GM12878 (cell line): Measurements from ENCODE around the gene KLHL24. TPM values are rescaled to one million over a fixed set of nuclear protein-coding genes. Genes with fewer than 3 reads are reported as not detected.

ENCODE experiments used
- ATAC-seq: fragments of 200-7000 bp; cut with Tn5 transposase; 3 replicates; pipeline ENCODE4 v1.9.1; 2020; ENCODE audit warnings: mild to moderate bottlenecking, moderate library complexity
- BruUV-seq: library from RNA; stranded (reverse); fragments of 400-500 nt; replicated peaks from 2 replicates; lab custom pipeline; 2021; lab: Mats Ljungman, UMichigan
- CTCF ChIA-PET: fragments of 300-600 bp; sonication (Branson Sonifier 250); formaldehyde crosslinking; extraction: SDS; loops from one replicate; lab custom pipeline; 2021; ENCODE audit warnings: inconsistent platforms; lab: Yijun Ruan, JAX
- POLR2A ChIA-PET: fragments of 350-600 bp; formaldehyde crosslinking; extraction: SDS; loops from one replicate; lab custom pipeline; 2021; ENCODE audit warnings: inconsistent platforms; lab: Charles Lee
- RAD21 ChIA-PET: fragments of 300-600 bp; sonication (Branson Sonifier 250); formaldehyde crosslinking; loops from one replicate; lab custom pipeline; 2023; ENCODE audit warnings: antibody characterized with exemption; ENCODE audit not compliant: unreplicated experiment; lab: Charles Lee
- SMC1A ChIA-PET: fragments of 300-600 bp; sonication (Branson Sonifier 250); formaldehyde crosslinking; loops from one replicate; lab custom pipeline; 2023; ENCODE audit not compliant: unreplicated experiment, uncharacterized antibody; lab: Charles Lee
- DNase-seq: peaks from one replicate; pipeline ENCODE4 v3.0.0-alpha.2; 2011; ENCODE audit warnings: low read depth, low spot score
- FAIRE-seq: peaks from 3 replicates; lab custom pipeline; 2011; peaks lifted over from hg19 to GRCh38; lab: Jason Lieb, UNC
- H2AFZ ChIP-seq: 2 replicates; pipeline ENCODE4 v1.6.0; 2011; ENCODE audit warnings: low read depth, low read length, control low read depth; ENCODE audit not compliant: control insufficient read depth
- H3K27ac ChIP-seq: 2 replicates; pipeline ENCODE4 v1.5.1; 2011; ENCODE audit warnings: control low read depth; ENCODE audit not compliant: control insufficient read depth, insufficient read depth
- H3K27me3 ChIP-seq, 2 experiments: replicated peaks in 1 of 2; 2 replicates each; pipeline versions ENCODE4 v1.6.0 to v1.6.1; 2011; ENCODE audit warnings: low read length in 1 of 2; ENCODE audit not compliant: control insufficient read depth in 2 of 2, insufficient read depth in 2 of 2
- H3K36me3 ChIP-seq, 2 experiments: 2 replicates each; pipeline ENCODE4 v1.5.1; 2011; ENCODE audit warnings: low read length in 1 of 2; ENCODE audit not compliant: control insufficient read depth in 2 of 2, insufficient read depth in 2 of 2
- H3K4me1 ChIP-seq: 2 replicates; pipeline ENCODE4 v1.6.1; 2011; ENCODE audit warnings: mild to moderate bottlenecking, low read length, moderate library complexity, mixed read lengths; ENCODE audit not compliant: control insufficient read depth, insufficient read depth
- H3K4me2 ChIP-seq: 2 replicates; pipeline ENCODE4 v1.6.0; 2011; ENCODE audit warnings: control low read depth; ENCODE audit not compliant: control insufficient read depth, insufficient read depth
- H3K4me3 ChIP-seq: fragments of 200-600 bp; sonication (generic); 2 replicates; pipeline ENCODE4 v1.5.1; 2016
- H3K79me2 ChIP-seq: 2 replicates; pipeline ENCODE4 v1.6.0; 2011; ENCODE audit warnings: low read length; ENCODE audit not compliant: control insufficient read depth, insufficient read depth
- H3K9ac ChIP-seq: 2 replicates; pipeline ENCODE4 v1.8.0; 2011; ENCODE audit warnings: low read length, control low read depth, mixed read lengths; ENCODE audit not compliant: control insufficient read depth, insufficient read depth
- H3K9me3 ChIP-seq: replicated peaks from 3 replicates; pipeline ENCODE4 v1.5.1; 2011; ENCODE audit warnings: mild to moderate bottlenecking, low read length; ENCODE audit not compliant: control insufficient read depth, insufficient read depth
- H4K20me1 ChIP-seq: 2 replicates; pipeline ENCODE4 v1.6.0; 2011; ENCODE audit not compliant: control insufficient read depth, insufficient read depth
- HSF1 ChIP-seq: fragments of 150-350 bp; IDR thresholded peaks from 2 replicates; pipeline ENCODE4 v1.6.1; 2014; ENCODE audit warnings: mild to moderate bottlenecking, low read depth, low read length
- IKZF2 ChIP-seq, 2 experiments: fragments of 450-650 bp; IDR thresholded peaks; 2 replicates each; pipeline ENCODE4 v1.6.1; 2017; ENCODE audit warnings: mild to moderate bottlenecking in 2 of 2, moderate library complexity in 2 of 2
- POLR2AphosphoS2 ChIP-seq: IDR thresholded peaks from 2 replicates; pipeline ENCODE4 v1.6.1; 2011; ENCODE audit warnings: low read depth, mild to moderate bottlenecking, low read length, improper control_type of control experiment, moderate library complexity
- POU2F2 ChIP-seq: IDR thresholded peaks from 3 replicates; pipeline ENCODE4 v1.6.1; 2011; ENCODE audit warnings: low read depth, mild to moderate bottlenecking, low read length, borderline replicate concordance
- TAF1 ChIP-seq: IDR thresholded peaks from 2 replicates; pipeline ENCODE4 v1.6.1; 2011; ENCODE audit warnings: mild to moderate bottlenecking, low read depth, low read length, borderline replicate concordance
- ZBTB40 ChIP-seq: fragments of 450-650 bp; IDR thresholded peaks from 2 replicates; pipeline ENCODE4 v1.6.1; 2016; ENCODE audit warnings: mild to moderate bottlenecking, moderate library complexity, borderline replicate concordance
- WGBS: methylation state at CpG from one replicate; pipeline ENCODE4 v1.1.6; 2016; ENCODE audit warnings: low lambda C conversion rate; ENCODE audit not compliant: insufficient replicate concordance, insufficient coverage; ENCODE audit errors: missing lambda C conversion rate; 5-methylcytosine and 5-hydroxymethylcytosine counted together
- in situ Hi-C: fragments of 300-500 bp; cut with MboI; formaldehyde crosslinking; loops from 9 replicates; pipeline ENCODE4 v1.14.3; 2018; ENCODE audit warnings: mixed read lengths
- intact Hi-C: fragments of 100-400 bp; cut with micrococcal nuclease; formaldehyde crosslinking; loops from one replicate; pipeline ENCODE4 v1.14.2; 2022; ENCODE audit not compliant: unreplicated experiment
- polyA plus RNA-seq, 11 experiments: library from polyadenylated mRNA; depleted of rRNA in 4 of 11; unstranded in 6 of 11; stranded (reverse) in 5 of 11; fragments of >200 nt; fragmentation: Nextera tagmentation in 4 of 11; fragmentation: Illumina TruSeq in 1 of 11; extraction: Ambion mirVana in 4 of 11; extraction: Trizol in 1 of 11; gene quantifications; 1 replicate in 1 of 11; 2 replicates in 10 of 11; pipeline versions ENCODE4 v1.2.1 to v1.2.3, GENCODE V29; 2011 to 2016; ENCODE audit warnings: inconsistent platforms in 2 of 11, missing spikeins in 2 of 11, low read depth in 1 of 11
- total RNA-seq, 4 experiments: library from RNA; depleted of rRNA in 3 of 4; stranded (reverse); fragments of >200 nt in 3 of 4; fragmentation: Illumina TruSeq in 1 of 4; extraction: Trizol in 1 of 4; gene quantifications; 2 replicates each; pipeline versions ENCODE4 v1.2.1 to v1.2.3, GENCODE V29; 2013 to 2021

The KLHL24 gene
- total and polyA plus RNA-seq, 10 of the 15 experiments (the other 5 are each of a cell fraction or from before 2014, with no cell fraction given): 0.91 to 24.3 (median 5.3) TPM

GRCh38 chr3:183650554-183650953, 15.1 kb downstream of the KLHL24 start:
- 81% methylated on average over 4 of the region's 4 CpGs for WGBS
- H4K20me1 ChIP-seq: no peaks in the 10 kb centered on the region
- intact Hi-C loops (no loop called here), in situ Hi-C loops (no loop called here)
- H3K27me3 ChIP-seq: no peaks in the 10 kb centered on the region
- no peaks in the 10 kb centered on the region for H3K79me2 ChIP-seq
- H3K9ac ChIP-seq: no peak overlapping the region
- no peak for FAIRE-seq
- no peak for ATAC-seq
- H2AFZ ChIP-seq: no peak overlapping the region
- ChIA-PET POLR2A (interaction anchor here (0.6 kb wide), 1 partner anchor 154 kb away, joined by 3 read pairs; no protein-coding TSS in a partner anchor), CTCF (interaction anchor here (1.3 kb wide), 1 partner anchor 56 kb away, joined by 4 read pairs; no protein-coding TSS in a partner anchor), RAD21 (no interaction called here), SMC1A (interaction anchor here (1.2 to 1.3 kb wide), 2 partner anchors 66 to 77 kb away, joined by 3 to 5 read pairs; no protein-coding TSS in a partner anchor)
- no peaks in the 10 kb centered on the region for H3K4me1 ChIP-seq
- H3K27ac ChIP-seq: no peak overlapping the region
- no peak overlapping the region for H3K4me3 ChIP-seq
- peaks cover 6% of the 10 kb centered on the region; the same call in 2 of the 3 replicates for H3K9me3 ChIP-seq
- no TSS peak for BruUV-seq
- H3K36me3 ChIP-seq: no peaks in the 10 kb centered on the region
- TF ChIP-seq IKZF2 (IDR thresholded peaks at IDR 0.05) (no peak), POLR2AphosphoS2 (no peak), HSF1 (no peak), TAF1 (no peak), POU2F2 (no peak), ZBTB40 (no peak)
- no peak overlapping the region for H3K4me2 ChIP-seq
- no peak for DNase-seq
